Raji (cell line): Measurements from ENCODE around the gene GBF1.

Experiments
- POLR2A ChIP-seq: IDR thresholded peaks from 2 replicates; pipeline ENCODE4 v1.6.1; 2011; ENCODE audit warnings: low read depth, low read length, control low read depth; ENCODE audit not compliant: insufficient read depth

The GBF1 gene

DNA sequence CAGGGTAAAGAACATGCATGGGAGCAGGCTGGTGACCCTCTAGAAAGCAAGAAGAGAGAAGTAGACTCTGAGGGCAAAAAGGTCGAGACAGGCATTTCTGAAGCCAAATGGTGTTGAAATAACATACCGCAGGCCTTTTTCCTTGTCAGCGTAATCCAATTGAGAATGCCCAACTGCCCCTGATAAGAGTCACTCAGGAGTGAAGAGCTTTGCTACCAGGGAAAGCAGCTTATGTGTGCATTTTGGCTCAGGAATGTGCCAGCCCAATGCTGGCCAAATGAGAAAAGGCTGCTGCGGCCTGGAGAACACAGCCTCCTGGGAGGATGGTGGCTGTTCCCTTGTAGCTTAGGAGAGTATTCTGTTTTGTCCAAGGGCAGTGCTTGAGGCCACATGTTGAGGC, 88.8 kb downstream of the GBF1 start:
- no peak for TF ChIP-seq POLR2A

DNA sequence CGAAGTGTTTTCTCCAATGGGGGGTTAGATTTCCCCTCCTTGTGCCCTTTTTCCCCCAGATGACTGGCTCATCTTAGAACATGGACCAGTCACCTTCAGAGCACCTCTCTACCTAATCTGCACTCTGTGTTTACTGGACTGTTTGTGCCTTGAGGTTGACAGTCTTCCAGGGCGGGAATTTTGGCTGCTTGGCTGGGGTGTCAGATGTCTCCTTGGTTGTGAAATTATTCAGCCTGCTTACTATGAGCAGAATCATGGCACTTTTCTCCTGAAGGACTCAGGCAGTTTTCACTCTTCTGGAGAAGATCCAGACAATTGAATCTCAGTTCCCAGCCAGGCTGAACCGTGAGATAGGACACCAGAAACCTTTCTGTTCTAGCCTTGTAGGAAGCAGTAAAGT, 89.9 kb downstream of the GBF1 start:
- TF ChIP-seq POLR2A: no peak

DNA sequence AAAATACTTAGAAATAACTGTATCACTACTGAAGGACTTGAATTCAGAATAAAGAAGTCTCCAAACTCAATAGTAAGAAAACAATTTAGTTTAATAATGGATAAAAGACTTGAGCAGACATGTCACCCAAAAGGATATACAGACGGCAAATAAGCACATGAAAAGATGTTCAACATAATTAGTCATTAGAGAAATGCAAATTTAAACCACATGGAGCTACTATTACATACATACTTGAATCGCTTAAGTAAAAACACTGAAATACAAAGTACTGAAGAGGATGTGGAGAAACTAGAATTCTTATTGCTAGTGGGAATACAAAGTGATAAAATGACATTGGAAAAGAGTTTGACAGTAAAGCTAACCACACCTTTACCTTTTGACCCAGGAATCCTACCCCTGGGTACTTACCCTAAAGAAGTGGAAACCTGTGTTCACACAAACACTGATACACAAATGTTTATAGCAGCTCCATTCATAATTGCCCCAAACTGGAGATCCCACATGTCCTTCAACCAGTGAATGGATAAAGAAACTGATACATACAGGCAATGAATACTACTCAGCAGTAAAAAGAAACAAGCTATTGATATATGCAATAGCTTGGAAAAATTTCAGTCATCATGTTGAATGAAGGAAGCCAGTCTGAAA, 95.8 kb downstream of the GBF1 start:
- no peak for TF ChIP-seq POLR2A

GRCh38 chr10:102342458-102342857, 97.1 kb downstream of the GBF1 start:
- TF ChIP-seq POLR2A: no peak

- TF ChIP-seq POLR2A: no peak
Observed at GRCh38 chr10:102342958-102343357, 97.6 kb downstream of the GBF1 start.

DNA sequence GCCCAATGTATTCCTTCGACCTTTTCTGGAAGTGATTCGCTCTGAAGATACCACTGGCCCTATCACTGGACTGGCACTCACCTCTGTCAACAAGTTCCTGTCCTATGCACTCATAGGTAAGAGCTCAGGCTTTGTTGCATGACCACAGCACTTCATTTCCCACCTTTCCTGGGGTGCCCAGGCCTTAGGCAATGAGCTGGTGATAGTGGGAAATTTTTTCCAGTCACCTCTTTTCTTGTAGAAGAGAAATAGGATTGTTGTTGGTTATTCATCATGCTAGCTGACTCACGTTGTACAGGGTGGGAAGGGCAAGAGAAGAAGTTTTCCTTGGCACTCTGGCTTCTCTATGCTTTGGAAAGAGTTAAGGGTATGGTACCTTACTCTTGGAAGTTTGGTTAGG, 98.7 kb downstream of the GBF1 start:
- no peak for TF ChIP-seq POLR2A

DNA sequence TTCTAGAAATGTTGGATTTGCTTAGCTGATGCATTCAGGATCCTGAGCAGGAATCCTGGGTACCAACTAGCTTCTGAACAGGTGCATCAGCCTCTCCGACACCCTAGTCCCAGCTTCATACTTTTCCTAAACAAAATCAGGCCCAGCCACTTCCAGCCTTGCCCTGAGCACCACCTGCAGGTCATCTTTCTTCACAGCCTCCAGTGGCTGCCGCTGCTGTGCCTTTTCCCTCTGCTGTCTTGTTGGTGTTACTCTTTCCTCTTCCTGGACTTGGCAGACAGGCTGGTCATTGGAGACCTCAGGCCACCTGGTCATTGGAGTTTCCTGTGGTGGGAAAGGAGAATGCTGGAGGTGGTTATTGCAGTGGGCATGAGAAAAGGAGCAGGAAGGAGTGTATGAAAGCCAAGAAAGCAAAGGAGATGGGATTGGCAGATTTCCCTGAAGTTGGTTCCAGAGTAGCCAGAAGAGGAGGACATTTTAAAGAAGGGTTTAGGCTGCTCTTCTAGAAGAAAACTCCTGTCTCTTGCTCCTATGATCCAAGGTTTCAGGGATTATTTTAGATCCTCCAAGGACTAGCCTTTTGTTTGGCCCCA, 102.0 kb downstream of the GBF1 start:
- no peak for TF ChIP-seq POLR2A

DNA sequence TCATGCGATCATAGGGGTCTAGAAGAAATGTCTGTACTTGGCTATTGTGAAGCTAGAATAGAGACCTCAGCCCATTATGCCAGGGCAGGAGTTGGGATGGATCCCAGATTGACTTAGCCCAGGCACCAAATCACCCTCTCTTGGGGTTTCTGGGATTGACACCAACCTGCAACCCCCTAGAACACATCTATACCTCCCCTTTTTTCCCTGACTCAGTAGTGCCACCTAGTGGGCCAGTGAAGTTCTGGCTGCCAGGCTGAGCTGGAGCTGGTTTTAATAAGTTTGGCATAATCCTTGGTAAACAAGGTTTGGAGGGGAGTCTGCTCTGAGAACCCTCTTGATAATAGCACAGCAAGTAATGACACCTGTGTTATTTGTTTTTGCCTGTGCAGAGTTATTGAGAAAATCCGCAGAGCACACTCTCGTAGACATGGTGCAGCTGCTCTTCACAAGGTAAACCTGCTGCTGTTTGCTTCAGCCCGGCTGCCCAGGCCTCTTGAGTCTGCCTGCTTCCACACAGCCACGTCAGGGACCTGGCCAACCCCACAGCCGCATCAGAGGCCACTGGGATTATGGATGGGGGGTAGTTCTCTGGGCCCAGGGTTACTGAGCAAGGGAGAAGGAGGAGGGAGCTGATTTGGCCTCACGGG, 106.9 kb downstream of the GBF1 start:
- TF ChIP-seq POLR2A: no peak

DNA sequence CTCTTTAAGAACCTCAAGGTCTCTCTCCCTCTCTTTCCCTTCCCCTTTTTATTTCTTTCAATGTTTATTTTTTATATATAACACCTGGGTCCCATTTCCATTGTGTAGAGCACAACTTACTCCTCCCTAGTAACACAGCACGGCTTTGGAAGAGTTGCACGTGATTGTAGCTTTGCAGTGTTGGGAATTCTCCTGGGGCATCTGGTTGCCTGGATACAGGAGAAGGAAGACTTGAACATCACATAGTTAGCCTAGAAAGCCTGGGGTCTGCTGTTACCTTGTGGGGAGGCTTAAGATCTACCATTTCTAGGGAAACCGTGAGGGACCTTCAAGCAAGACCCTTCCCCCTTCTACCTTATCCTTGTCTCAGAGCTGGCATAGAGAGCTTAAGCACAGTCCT, 109.1 kb downstream of the GBF1 start:
- no peak for TF ChIP-seq POLR2A

DNA sequence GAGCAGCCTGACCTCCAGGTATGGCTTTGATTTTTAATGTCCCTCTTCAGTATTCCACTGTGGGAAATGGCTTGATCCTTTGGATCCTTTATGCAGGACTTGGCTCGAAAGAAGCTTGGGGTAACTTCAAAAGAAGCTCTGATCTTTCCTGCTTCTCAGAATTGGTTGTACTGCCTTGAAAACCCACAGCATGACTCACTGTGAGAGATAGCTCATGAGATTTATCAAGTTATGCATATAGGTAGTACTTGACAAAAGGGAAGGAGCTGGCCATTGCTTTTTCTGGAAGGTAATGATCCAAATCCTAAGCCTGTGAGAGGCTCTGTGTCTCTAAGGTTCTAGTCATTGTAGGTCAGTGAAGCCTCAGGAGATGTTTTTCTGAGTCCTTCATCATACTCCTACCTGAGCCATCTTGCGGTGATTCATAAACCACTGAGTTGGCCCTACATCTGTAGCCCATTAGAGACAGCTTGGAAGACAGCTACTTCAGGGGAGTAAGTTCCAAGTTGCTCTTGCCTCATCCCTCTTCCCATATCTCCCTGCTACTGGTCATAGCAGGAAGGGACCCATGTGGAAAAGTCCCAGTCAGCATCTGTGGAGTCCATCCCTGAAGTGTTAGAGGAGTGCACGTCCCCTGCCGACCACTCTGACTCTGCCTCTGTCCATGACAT, 113.5 kb downstream of the GBF1 start:
- TF ChIP-seq POLR2A: no peak

- no peak for TF ChIP-seq POLR2A
Observed at GRCh38 chr10:102367441-102367840, 122.1 kb downstream of the GBF1 start.

GRCh38 chr10:102368077-102368476, 122.7 kb downstream of the GBF1 start:
- no peak for TF ChIP-seq POLR2A

- no peak for TF ChIP-seq POLR2A
Observed at GRCh38 chr10:102371295-102371694, 126.0 kb downstream of the GBF1 start.

DNA sequence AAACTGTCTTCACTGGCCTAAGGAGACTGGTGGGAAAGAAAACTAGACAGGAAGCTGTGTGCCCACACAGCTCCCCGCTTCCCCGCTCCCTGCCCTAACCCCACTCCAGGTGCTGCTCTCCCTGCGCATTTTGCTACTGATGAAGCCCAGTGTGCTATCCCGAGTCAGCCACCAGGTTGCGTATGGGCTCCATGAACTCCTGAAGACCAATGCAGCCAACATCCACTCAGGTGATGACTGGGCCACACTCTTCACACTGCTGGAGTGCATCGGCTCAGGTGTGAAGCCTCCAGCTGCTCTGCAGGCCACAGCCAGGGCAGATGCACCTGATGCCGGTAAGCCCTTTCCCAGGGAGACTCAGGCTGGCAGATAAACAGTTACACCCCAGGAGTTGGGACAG, 129.9 kb downstream of the GBF1 start:
- TF ChIP-seq POLR2A: no peak

DNA sequence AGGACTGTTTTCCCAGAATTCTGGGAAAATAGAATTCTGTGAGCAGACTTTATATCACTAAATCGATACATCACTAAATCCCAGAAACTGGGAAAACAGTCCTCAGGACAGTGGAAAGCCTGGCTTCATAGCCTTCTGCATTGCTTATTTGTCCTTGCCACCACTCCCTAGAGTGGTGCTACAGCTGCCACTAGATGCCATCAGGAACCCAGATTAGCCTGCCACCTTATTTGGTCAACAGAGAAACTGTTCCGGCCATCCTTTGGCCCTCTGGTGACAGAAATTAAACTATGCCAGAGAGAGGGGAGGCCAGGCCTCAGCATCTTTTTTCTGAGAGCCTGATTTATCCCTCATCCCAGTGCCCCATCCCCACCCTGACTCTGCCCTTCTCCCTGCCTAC, 130.5 kb downstream of the GBF1 start:
- TF ChIP-seq POLR2A: no peak

DNA sequence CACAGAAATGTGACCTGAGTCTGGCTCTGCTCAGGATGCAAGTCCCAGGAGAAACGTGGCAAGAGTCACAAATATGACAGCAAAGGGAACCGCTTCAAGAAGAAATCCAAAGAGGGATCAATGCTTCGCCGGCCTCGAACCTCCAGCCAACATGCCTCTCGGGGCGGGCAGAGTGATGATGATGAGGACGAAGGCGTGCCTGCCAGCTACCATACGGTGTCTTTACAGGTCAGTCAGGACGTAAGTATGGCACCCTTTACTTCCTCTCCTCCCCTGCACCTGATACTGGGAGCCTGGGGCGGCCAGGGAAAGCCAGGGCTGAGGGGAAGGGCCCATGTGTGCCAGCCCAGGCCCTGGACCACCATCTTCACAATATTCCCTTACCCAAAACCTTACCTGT, 131.6 kb downstream of the GBF1 start:
- TF ChIP-seq POLR2A: no peak

DNA sequence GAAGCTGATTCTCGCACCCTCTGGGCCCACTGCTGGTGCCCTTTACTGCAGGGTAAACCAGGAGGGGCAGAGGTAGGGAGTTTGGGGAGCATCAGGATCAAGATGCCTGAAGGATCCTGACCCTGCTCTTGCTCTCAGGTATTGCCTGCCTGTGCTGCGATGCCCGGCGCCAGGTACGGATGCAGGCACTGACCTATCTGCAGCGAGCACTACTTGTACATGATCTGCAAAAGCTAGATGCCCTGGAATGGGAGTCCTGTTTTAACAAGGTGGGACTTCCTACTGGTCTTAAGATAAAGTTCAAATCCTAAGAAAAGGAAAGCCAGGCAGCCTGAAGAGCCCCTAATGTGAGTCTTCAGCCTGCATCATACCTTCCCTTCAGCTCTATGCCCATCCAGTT, 134.1 kb downstream of the GBF1 start:
- no peak for TF ChIP-seq POLR2A

DNA sequence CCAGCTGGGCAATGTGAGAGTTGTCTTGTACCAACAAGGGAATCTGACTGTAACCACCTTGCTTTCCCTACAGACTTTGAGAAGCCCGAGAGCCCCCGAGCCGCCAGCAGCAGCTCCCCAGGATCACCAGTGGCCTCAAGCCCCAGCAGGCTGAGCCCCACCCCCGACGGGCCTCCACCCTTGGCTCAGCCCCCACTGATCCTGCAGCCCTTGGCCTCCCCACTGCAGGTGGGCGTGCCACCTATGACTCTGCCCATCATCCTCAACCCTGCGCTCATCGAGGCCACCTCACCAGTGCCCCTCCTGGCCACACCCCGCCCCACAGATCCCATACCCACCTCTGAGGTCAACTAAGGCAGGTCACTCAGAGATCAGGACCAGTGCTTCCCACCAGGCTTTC, 136.7 kb downstream of the GBF1 start:
- TF ChIP-seq POLR2A: no peak
